ENCODE measurements around the gene CTNNA2.

Gene CTNNA2

GRCh38 chr2:80351231-80351630, 838.4 kb downstream of the CTNNA2 start:
- Histone ChIP-seq H3K27ac (ENCODE audit: low read length) (no peak overlapping the region), H3K27me3 (ENCODE audit: control insufficient read depth, insufficient read depth, low read length) (no peaks in the 10 kb centered on the region), H3K36me3 (ENCODE audit: control insufficient read depth, low read depth, low read length) (no peaks in the 10 kb centered on the region), H3K4me1 (ENCODE audit: control insufficient read depth, low read depth, low read length) (peaks cover 3% of the 10 kb centered on the region), H3K4me3 (ENCODE audit: low read length) (no peak overlapping the region), H3K9me3 (ENCODE audit: control insufficient read depth, low read depth, low read length) (no peaks in the 10 kb centered on the region), H3K9ac (ENCODE audit: low read length) (no peak overlapping the region)

GRCh38 chr2:80354858-80355257, 842.0 kb downstream of the CTNNA2 start:
- no peak overlapping the region for H3K9ac ChIP-seq (ENCODE audit: low read length)
- H3K27me3 ChIP-seq (ENCODE audit: control insufficient read depth, insufficient read depth, low read length) = no peaks in the 10 kb centered on the region
- H3K27ac ChIP-seq (ENCODE audit: low read length) = no peak overlapping the region
- H3K36me3 ChIP-seq (ENCODE audit: control insufficient read depth, low read depth, low read length) = no peaks in the 10 kb centered on the region
- H3K9me3 ChIP-seq (ENCODE audit: control insufficient read depth, low read depth, low read length) = no peaks in the 10 kb centered on the region
- peaks cover 3% of the 10 kb centered on the region for H3K4me1 ChIP-seq (ENCODE audit: control insufficient read depth, low read depth, low read length)
- no peak overlapping the region for H3K4me3 ChIP-seq (ENCODE audit: low read length)

GRCh38 chr2:80361904-80362303, 849.1 kb downstream of the CTNNA2 start:
- H3K27ac ChIP-seq (ENCODE audit: low read length) = no peak overlapping the region
- H3K4me3 ChIP-seq (ENCODE audit: low read length) = no peak overlapping the region
- no peaks in the 10 kb centered on the region for H3K9me3 ChIP-seq (ENCODE audit: control insufficient read depth, low read depth, low read length)
- no peaks in the 10 kb centered on the region for H3K36me3 ChIP-seq (ENCODE audit: control insufficient read depth, low read depth, low read length)
- H3K27me3 ChIP-seq (ENCODE audit: control insufficient read depth, insufficient read depth, low read length) = peaks cover 48% of the 10 kb centered on the region
- peaks cover 32% of the 10 kb centered on the region for H3K4me1 ChIP-seq (ENCODE audit: control insufficient read depth, low read depth, low read length)
- H3K9ac ChIP-seq (ENCODE audit: low read length) = no peak overlapping the region

- H3K27ac ChIP-seq (ENCODE audit: low read length) = no peak overlapping the region
Measured at GRCh38 chr2:80363330-80363729, 850.5 kb downstream of the CTNNA2 start.

GRCh38 chr2:80363791-80364349, 851.0 kb downstream of the CTNNA2 start:
- Histone ChIP-seq H3K27ac (ENCODE audit: low read length) (no peak overlapping the region), H3K4me3 (ENCODE audit: low read length) (no peak overlapping the region), H3K9me3 (ENCODE audit: control insufficient read depth, low read depth, low read length) (no peaks in the 10 kb centered on the region), H3K36me3 (ENCODE audit: control insufficient read depth, low read depth, low read length) (no peaks in the 10 kb centered on the region), H3K4me1 (ENCODE audit: control insufficient read depth, low read depth, low read length) (peaks cover 32% of the 10 kb centered on the region), H3K27me3 (ENCODE audit: control insufficient read depth, insufficient read depth, low read length) (peaks cover 51% of the 10 kb centered on the region), H3K9ac (ENCODE audit: low read length) (no peak overlapping the region)

More at GRCh38 chr2:80363330-80363729, 850.5 kb downstream of the CTNNA2 start:
- H3K9ac ChIP-seq (ENCODE audit: low read length) = no peak overlapping the region
- peaks cover 51% of the 10 kb centered on the region for H3K27me3 ChIP-seq (ENCODE audit: control insufficient read depth, insufficient read depth, low read length)
- H3K36me3 ChIP-seq (ENCODE audit: control insufficient read depth, low read depth, low read length) = no peaks in the 10 kb centered on the region
- no peak overlapping the region for H3K4me3 ChIP-seq (ENCODE audit: low read length)
- no peaks in the 10 kb centered on the region for H3K9me3 ChIP-seq (ENCODE audit: control insufficient read depth, low read depth, low read length)
- H3K4me1 ChIP-seq (ENCODE audit: control insufficient read depth, low read depth, low read length) = peaks cover 32% of the 10 kb centered on the region

- H3K9me3 ChIP-seq (ENCODE audit: control insufficient read depth, low read depth, low read length) = no peaks in the 10 kb centered on the region
- no peak overlapping the region for H3K4me3 ChIP-seq (ENCODE audit: low read length)
- H3K4me1 ChIP-seq (ENCODE audit: control insufficient read depth, low read depth, low read length) = peaks cover 32% of the 10 kb centered on the region
- H3K9ac ChIP-seq (ENCODE audit: low read length) = no peak overlapping the region
- peaks cover 51% of the 10 kb centered on the region for H3K27me3 ChIP-seq (ENCODE audit: control insufficient read depth, insufficient read depth, low read length)
- H3K27ac ChIP-seq (ENCODE audit: low read length) = no peak overlapping the region
- no peaks in the 10 kb centered on the region for H3K36me3 ChIP-seq (ENCODE audit: control insufficient read depth, low read depth, low read length)
Measured at GRCh38 chr2:80364524-80365212, 851.8 kb downstream of the CTNNA2 start.

- no peak overlapping the region for H3K9ac ChIP-seq (ENCODE audit: low read length)
- H3K27me3 ChIP-seq (ENCODE audit: control insufficient read depth, insufficient read depth, low read length) = peaks cover 51% of the 10 kb centered on the region
- no peak overlapping the region for H3K27ac ChIP-seq (ENCODE audit: low read length)
- H3K4me3 ChIP-seq (ENCODE audit: low read length) = no peak overlapping the region
- peaks cover 32% of the 10 kb centered on the region for H3K4me1 ChIP-seq (ENCODE audit: control insufficient read depth, low read depth, low read length)
- no peaks in the 10 kb centered on the region for H3K9me3 ChIP-seq (ENCODE audit: control insufficient read depth, low read depth, low read length)
- no peaks in the 10 kb centered on the region for H3K36me3 ChIP-seq (ENCODE audit: control insufficient read depth, low read depth, low read length)
Measured at GRCh38 chr2:80365762-80366161, 852.9 kb downstream of the CTNNA2 start.

GRCh38 chr2:80370375-80371009, 857.6 kb downstream of the CTNNA2 start:
- H3K4me3 ChIP-seq (ENCODE audit: low read length) = no peak overlapping the region
- H3K27me3 ChIP-seq (ENCODE audit: control insufficient read depth, insufficient read depth, low read length) = peaks cover 17% of the 10 kb centered on the region
- no peak overlapping the region for H3K9ac ChIP-seq (ENCODE audit: low read length)
- H3K4me1 ChIP-seq (ENCODE audit: control insufficient read depth, low read depth, low read length) = peaks cover 8% of the 10 kb centered on the region
- H3K27ac ChIP-seq (ENCODE audit: low read length) = no peak overlapping the region
- H3K9me3 ChIP-seq (ENCODE audit: control insufficient read depth, low read depth, low read length) = no peaks in the 10 kb centered on the region
- no peaks in the 10 kb centered on the region for H3K36me3 ChIP-seq (ENCODE audit: control insufficient read depth, low read depth, low read length)

- H3K4me3 ChIP-seq (ENCODE audit: low read length) = no peak overlapping the region
- H3K27me3 ChIP-seq (ENCODE audit: control insufficient read depth, insufficient read depth, low read length) = no peaks in the 10 kb centered on the region
- no peaks in the 10 kb centered on the region for H3K4me1 ChIP-seq (ENCODE audit: control insufficient read depth, low read depth, low read length)
- H3K9me3 ChIP-seq (ENCODE audit: control insufficient read depth, low read depth, low read length) = no peaks in the 10 kb centered on the region
- H3K27ac ChIP-seq (ENCODE audit: low read length) = no peak overlapping the region
- no peak overlapping the region for H3K9ac ChIP-seq (ENCODE audit: low read length)
- H3K36me3 ChIP-seq (ENCODE audit: control insufficient read depth, low read depth, low read length) = no peaks in the 10 kb centered on the region
Measured at GRCh38 chr2:80374105-80374504, 861.3 kb downstream of the CTNNA2 start.

GRCh38 chr2:80377071-80377470, 864.2 kb downstream of the CTNNA2 start:
- H3K4me3 ChIP-seq (ENCODE audit: low read length) = no peak overlapping the region
- no peak overlapping the region for H3K9ac ChIP-seq (ENCODE audit: low read length)

GRCh38 chr2:80380736-80381135, 867.9 kb downstream of the CTNNA2 start:
- H3K4me3 ChIP-seq (ENCODE audit: low read length) = no peak overlapping the region
- H3K27ac ChIP-seq (ENCODE audit: low read length) = no peak overlapping the region
- no peaks in the 10 kb centered on the region for H3K9me3 ChIP-seq (ENCODE audit: control insufficient read depth, low read depth, low read length)
- no peaks in the 10 kb centered on the region for H3K36me3 ChIP-seq (ENCODE audit: control insufficient read depth, low read depth, low read length)
- no peaks in the 10 kb centered on the region for H3K4me1 ChIP-seq (ENCODE audit: control insufficient read depth, low read depth, low read length)
- H3K27me3 ChIP-seq (ENCODE audit: control insufficient read depth, insufficient read depth, low read length) = no peaks in the 10 kb centered on the region
- no peak overlapping the region for H3K9ac ChIP-seq (ENCODE audit: low read length)

More at GRCh38 chr2:80377071-80377470, 864.2 kb downstream of the CTNNA2 start:
- Histone ChIP-seq H3K27me3 (ENCODE audit: control insufficient read depth, insufficient read depth, low read length) (no peaks in the 10 kb centered on the region), H3K27ac (ENCODE audit: low read length) (no peak overlapping the region), H3K36me3 (ENCODE audit: control insufficient read depth, low read depth, low read length) (no peaks in the 10 kb centered on the region), H3K9me3 (ENCODE audit: control insufficient read depth, low read depth, low read length) (no peaks in the 10 kb centered on the region), H3K4me1 (ENCODE audit: control insufficient read depth, low read depth, low read length) (no peaks in the 10 kb centered on the region)

- no peak overlapping the region for H3K27ac ChIP-seq (ENCODE audit: low read length)
Measured at GRCh38 chr2:80381666-80382065, 868.8 kb downstream of the CTNNA2 start.

More at GRCh38 chr2:80381666-80382065, 868.8 kb downstream of the CTNNA2 start:
- Histone ChIP-seq H3K9ac (ENCODE audit: low read length) (no peak overlapping the region), H3K36me3 (ENCODE audit: control insufficient read depth, low read depth, low read length) (no peaks in the 10 kb centered on the region), H3K27me3 (ENCODE audit: control insufficient read depth, insufficient read depth, low read length) (no peaks in the 10 kb centered on the region), H3K4me1 (ENCODE audit: control insufficient read depth, low read depth, low read length) (no peaks in the 10 kb centered on the region), H3K4me3 (ENCODE audit: low read length) (no peak overlapping the region), H3K9me3 (ENCODE audit: control insufficient read depth, low read depth, low read length) (no peaks in the 10 kb centered on the region)
